GM23338 (cell line): ENCODE measurements around the gene PPARD.

Experiments
- EZH2phosphoT487 ChIP-seq: fragments of 200-600 bp; sonication (generic); IDR thresholded peaks from one replicate; pipeline ENCODE4 v1.8.1; 2018; ENCODE audit warnings: antibody characterized with exemption; ENCODE audit not compliant: unreplicated experiment
- POLR2AphosphoS5 ChIP-seq: IDR thresholded peaks from 2 replicates; pipeline ENCODE4 v1.6.1; 2016; ENCODE audit warnings: antibody characterized with exemption, low read depth
- REST ChIP-seq: IDR thresholded peaks from one replicate; pipeline ENCODE4 v1.6.1; 2018; ENCODE audit warnings: antibody characterized with exemption; ENCODE audit not compliant: unreplicated experiment
- TF ChIP-seq, protein P1 (sequence below), 2 experiments: fragments of 200-600 bp in 1 of 2; sonication (generic) in 1 of 2; conservative IDR thresholded peaks; 2 replicates each; pipeline versions ENCODE4 v1.5.1 to v1.6.1; 2016 to 2017; ENCODE audit warnings: antibody characterized with exemption in 2 of 2, low read depth in 2 of 2, mild to moderate bottlenecking in 2 of 2, moderate library complexity in 1 of 2

DNA sequence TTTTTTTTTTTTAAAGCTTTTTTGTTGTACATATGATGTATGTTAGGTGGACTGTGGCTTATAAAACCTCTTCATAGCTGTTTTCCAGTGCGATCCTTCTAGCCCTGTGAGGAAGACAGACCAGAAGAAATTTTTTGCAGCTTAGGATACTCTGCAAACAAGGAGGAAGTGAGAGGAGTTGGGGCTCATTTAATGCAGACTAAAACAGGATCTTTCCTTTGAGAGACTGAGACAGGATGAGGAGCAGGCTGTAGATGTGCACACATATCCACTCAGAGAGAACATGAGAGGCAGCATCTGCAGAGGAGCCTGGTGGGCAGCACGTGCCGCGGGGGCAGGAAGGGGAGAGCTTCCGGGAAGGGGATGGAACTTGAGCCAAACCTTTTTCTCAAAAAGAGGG lies 45.7 kb downstream of the PPARD start:
- TF ChIP-seq, protein P1, sequence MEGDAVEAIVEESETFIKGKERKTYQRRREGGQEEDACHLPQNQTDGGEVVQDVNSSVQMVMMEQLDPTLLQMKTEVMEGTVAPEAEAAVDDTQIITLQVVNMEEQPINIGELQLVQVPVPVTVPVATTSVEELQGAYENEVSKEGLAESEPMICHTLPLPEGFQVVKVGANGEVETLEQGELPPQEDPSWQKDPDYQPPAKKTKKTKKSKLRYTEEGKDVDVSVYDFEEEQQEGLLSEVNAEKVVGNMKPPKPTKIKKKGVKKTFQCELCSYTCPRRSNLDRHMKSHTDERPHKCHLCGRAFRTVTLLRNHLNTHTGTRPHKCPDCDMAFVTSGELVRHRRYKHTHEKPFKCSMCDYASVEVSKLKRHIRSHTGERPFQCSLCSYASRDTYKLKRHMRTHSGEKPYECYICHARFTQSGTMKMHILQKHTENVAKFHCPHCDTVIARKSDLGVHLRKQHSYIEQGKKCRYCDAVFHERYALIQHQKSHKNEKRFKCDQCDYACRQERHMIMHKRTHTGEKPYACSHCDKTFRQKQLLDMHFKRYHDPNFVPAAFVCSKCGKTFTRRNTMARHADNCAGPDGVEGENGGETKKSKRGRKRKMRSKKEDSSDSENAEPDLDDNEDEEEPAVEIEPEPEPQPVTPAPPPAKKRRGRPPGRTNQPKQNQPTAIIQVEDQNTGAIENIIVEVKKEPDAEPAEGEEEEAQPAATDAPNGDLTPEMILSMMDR (conservative IDR thresholded peaks at IDR 0.05; ENCODE audit: low read depth in 2 of 2): no peak
- TF ChIP-seq EZH2phosphoT487: no peak
- TF ChIP-seq POLR2AphosphoS5: no peak
- TF ChIP-seq REST: no peak
